HepG2 (cell line): ENCODE data around the gene HCRT. TPM values are rescaled to one million over a fixed set of nuclear protein-coding genes. Genes with fewer than 3 reads are reported as not detected.

Experiments
- ARNT2 ChIP-seq: sonication (generic); formaldehyde crosslinking; IDR thresholded peaks from 2 replicates; pipeline ENCODE4 v1.8.0; 2022; ENCODE audit warnings: mild to moderate bottlenecking, low read depth, missing genetic modification reagents, moderate library complexity
- ATRX ChIP-seq: sonication (generic); formaldehyde crosslinking; IDR thresholded peaks from 2 replicates; pipeline ENCODE4 v1.4.0; 2020; ENCODE audit warnings: missing genetic modification reagents, borderline replicate concordance
- BRCA1 ChIP-seq: sonication (generic); formaldehyde crosslinking; IDR thresholded peaks from 2 replicates; pipeline ENCODE4 v1.4.0; 2020; ENCODE audit warnings: missing genetic modification reagents
- CCAR2 ChIP-seq: fragments of 200-400 bp; formaldehyde crosslinking; optimal IDR thresholded peaks from 2 replicates; pipeline ENCODE3; 2018; ENCODE audit warnings: low read depth, mild to moderate bottlenecking, low read length, moderate library complexity
- LCORL ChIP-seq, 2 experiments: fragments of 450-650 bp in 1 of 2; sonication (generic) in 1 of 2; formaldehyde crosslinking in 1 of 2; IDR thresholded peaks; 2 replicates each; pipeline versions ENCODE4 v1.5.0 to v1.6.1; 2017 to 2020; ENCODE audit warnings: antibody characterized with exemption in 1 of 2, missing genetic modification reagents in 1 of 2
- NFE2 ChIP-seq: sonication (generic); formaldehyde crosslinking; IDR thresholded peaks from 2 replicates; pipeline ENCODE4 v1.4.0; 2020; ENCODE audit warnings: missing genetic modification reagents
- NFYC ChIP-seq: IDR thresholded peaks from 2 replicates; pipeline ENCODE4 v1.6.1; 2016; ENCODE audit warnings: missing genetic modification reagents, missing compliant biosample characterization
- PRMT3 ChIP-seq: sonication (generic); formaldehyde crosslinking; IDR thresholded peaks from 2 replicates; pipeline ENCODE4 v1.8.1; 2022; ENCODE audit warnings: low read depth, mild to moderate bottlenecking, moderate library complexity, missing genetic modification reagents, borderline replicate concordance
- SIX1 ChIP-seq: sonication (generic); formaldehyde crosslinking; IDR thresholded peaks from 2 replicates; pipeline ENCODE4 v1.4.0; 2020; ENCODE audit warnings: missing genetic modification reagents, borderline replicate concordance
- TBX2 ChIP-seq: sonication (generic); formaldehyde crosslinking; IDR thresholded peaks from 2 replicates; pipeline ENCODE4 v1.5.0; 2020; ENCODE audit warnings: missing genetic modification reagents, mild to moderate bottlenecking, borderline replicate concordance
- THRA ChIP-seq: sonication (generic); formaldehyde crosslinking; IDR thresholded peaks from 2 replicates; pipeline ENCODE4 v1.4.0; 2020; ENCODE audit warnings: missing genetic modification reagents, borderline replicate concordance
- ZBTB39 ChIP-seq: sonication (generic); formaldehyde crosslinking; IDR thresholded peaks from 2 replicates; pipeline ENCODE4 v1.5.0; 2020; ENCODE audit warnings: missing genetic modification reagents
- ZNF235 ChIP-seq: sonication (generic); formaldehyde crosslinking; IDR thresholded peaks from 2 replicates; pipeline ENCODE4 v1.8.1; 2023; ENCODE audit warnings: mild to moderate bottlenecking, missing genetic modification reagents, borderline replicate concordance
- ZNF275 ChIP-seq: sonication (generic); formaldehyde crosslinking; IDR thresholded peaks from 2 replicates; pipeline ENCODE4 v1.8.0; 2022; ENCODE audit warnings: missing genetic modification reagents, mild to moderate bottlenecking, inconsistent platforms, borderline replicate concordance
- ZNF564 ChIP-seq: sonication (generic); formaldehyde crosslinking; IDR thresholded peaks from 2 replicates; pipeline ENCODE4 v1.8.1; 2023; ENCODE audit warnings: mild to moderate bottlenecking, missing genetic modification reagents
- ZNF724P ChIP-seq: sonication (generic); formaldehyde crosslinking; IDR thresholded peaks from 2 replicates; pipeline ENCODE4 v1.8.0; 2022; ENCODE audit warnings: missing genetic modification reagents, borderline replicate concordance
- ZSCAN31 ChIP-seq: sonication (generic); formaldehyde crosslinking; IDR thresholded peaks from 2 replicates; pipeline ENCODE4 v1.5.0; 2020; ENCODE audit warnings: low read depth, mild to moderate bottlenecking, missing genetic modification reagents
- polyA plus RNA-seq, 8 experiments: library from polyadenylated mRNA; depleted of rRNA in 3 of 8; stranded (reverse) in 7 of 8; unstranded in 1 of 8; fragments of >200 nt; fragmentation: Illumina TruSeq in 4 of 8; extraction: Trizol in 4 of 8; gene quantifications; 2 replicates each; pipeline versions ENCODE4 v1.2.1 to v1.2.3, GENCODE V29; 2011 to 2016; ENCODE audit warnings: low read depth in 4 of 8, missing spikeins in 1 of 8, mixed read lengths in 1 of 8; ENCODE audit not compliant: insufficient read depth in 1 of 8
- total RNA-seq, 5 experiments: library from RNA; depleted of rRNA; stranded (reverse); fragments of >200 nt; fragmentation: Illumina TruSeq; extraction: Trizol; gene quantifications; 2 replicates each; pipeline ENCODE4 v1.2.3, GENCODE V29; 2016; ENCODE audit warnings: low read depth in 1 of 5
- TF ChIP-seq, protein P1 (sequence below): sonication (generic); formaldehyde crosslinking; IDR thresholded peaks from 2 replicates; pipeline ENCODE4 v1.4.0; 2020; ENCODE audit warnings: mild to moderate bottlenecking, low read depth, missing genetic modification reagents
- TF ChIP-seq, protein P2 (sequence below): sonication (generic); formaldehyde crosslinking; IDR thresholded peaks from 2 replicates; pipeline ENCODE4 v1.9.0; 2022; ENCODE audit warnings: missing genetic modification reagents, mild to moderate bottlenecking, borderline replicate concordance

HCRT gene
- total and polyA plus RNA-seq, 2 of the 13 experiments (the other 11 are each of a cell fraction or from before 2014, with no cell fraction given), result not detected

- TF ChIP-seq THRA (CRISPR knock-in tag), result no peak
- peak; percentile 0; the same call in 1 of the 2 replicates for TF ChIP-seq ARNT2 (CRISPR knock-in tag)
- 0 out of 2 replicates have a peak, but pooled peaks have one; percentile 34 for TF ChIP-seq ZNF275 (CRISPR knock-in tag)
- TF ChIP-seq NFE2 (CRISPR knock-in tag), result no peak
- 0 out of 2 replicates have a peak, but pooled peaks have one; percentile 10 for TF ChIP-seq ZBTB39 (CRISPR knock-in tag)
- 0 out of 2 replicates have a peak, but pooled peaks have one; percentile 12 for TF ChIP-seq TBX2
- TF ChIP-seq BRCA1 (CRISPR knock-in tag), result peak; percentile 14; the same call in 1 of the 2 replicates
- no peak for TF ChIP-seq SIX1
- peak; percentile 39; the same call in 1 of the 2 replicates for TF ChIP-seq ZNF235 (CRISPR knock-in tag)
- TF ChIP-seq ZSCAN31 (CRISPR knock-in tag), result 0 out of 2 replicates have a peak, but pooled peaks have one; percentile 44
- TF ChIP-seq ATRX (CRISPR knock-in tag), result no peak
- TF ChIP-seq, protein P1, sequence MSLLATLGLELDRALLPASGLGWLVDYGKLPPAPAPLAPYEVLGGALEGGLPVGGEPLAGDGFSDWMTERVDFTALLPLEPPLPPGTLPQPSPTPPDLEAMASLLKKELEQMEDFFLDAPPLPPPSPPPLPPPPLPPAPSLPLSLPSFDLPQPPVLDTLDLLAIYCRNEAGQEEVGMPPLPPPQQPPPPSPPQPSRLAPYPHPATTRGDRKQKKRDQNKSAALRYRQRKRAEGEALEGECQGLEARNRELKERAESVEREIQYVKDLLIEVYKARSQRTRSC (CRISPR knock-in tag), result no peak
- TF ChIP-seq, protein P2, sequence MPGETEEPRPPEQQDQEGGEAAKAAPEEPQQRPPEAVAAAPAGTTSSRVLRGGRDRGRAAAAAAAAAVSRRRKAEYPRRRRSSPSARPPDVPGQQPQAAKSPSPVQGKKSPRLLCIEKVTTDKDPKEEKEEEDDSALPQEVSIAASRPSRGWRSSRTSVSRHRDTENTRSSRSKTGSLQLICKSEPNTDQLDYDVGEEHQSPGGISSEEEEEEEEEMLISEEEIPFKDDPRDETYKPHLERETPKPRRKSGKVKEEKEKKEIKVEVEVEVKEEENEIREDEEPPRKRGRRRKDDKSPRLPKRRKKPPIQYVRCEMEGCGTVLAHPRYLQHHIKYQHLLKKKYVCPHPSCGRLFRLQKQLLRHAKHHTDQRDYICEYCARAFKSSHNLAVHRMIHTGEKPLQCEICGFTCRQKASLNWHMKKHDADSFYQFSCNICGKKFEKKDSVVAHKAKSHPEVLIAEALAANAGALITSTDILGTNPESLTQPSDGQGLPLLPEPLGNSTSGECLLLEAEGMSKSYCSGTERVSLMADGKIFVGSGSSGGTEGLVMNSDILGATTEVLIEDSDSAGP (CRISPR knock-in tag), result 0 out of 2 replicates have a peak, but pooled peaks have one; percentile 14
- 0 out of 2 replicates have a peak, but pooled peaks have one; percentile 19 for TF ChIP-seq PRMT3 (CRISPR knock-in tag)
- TF ChIP-seq ZNF564 (CRISPR knock-in tag), result 0 out of 2 replicates have a peak, but pooled peaks have one; percentile 50
- TF ChIP-seq ZNF724P, result peak; percentile 42; the same call in 1 of the 2 replicates
- no peak for TF ChIP-seq CCAR2
- TF ChIP-seq NFYC (CRISPR knock-in tag), result no peak
- no peak for TF ChIP-seq LCORL (IDR thresholded peaks at IDR 0.05)
- TF ChIP-seq LCORL (CRISPR knock-in tag; IDR thresholded peaks at IDR 0.05), result 0 out of 2 replicates have a peak, but pooled peaks have one; percentile 9
Measured at GRCh38 chr17:42180411-42180921, 4.8 kb downstream of the HCRT start (continued).
